Measurements from ENCODE around the gene C1QTNF8.

The C1QTNF8 gene

GRCh38 chr16:1133271-1133670 is 37.2 kb upstream of the C1QTNF8 start:
- TF ChIP-seq PPARA (CRISPR knock-in tag; IDR thresholded peaks at IDR 0.05; ENCODE audit: borderline replicate concordance) (no peak), SNAI2 (CRISPR knock-in tag; IDR thresholded peaks at IDR 0.05) (no peak), ZNF8 (CRISPR knock-in tag; IDR thresholded peaks at IDR 0.05) (no peak)

GRCh38 chr16:1132431-1132830 is 36.4 kb upstream of the C1QTNF8 start:
- no peak for TF ChIP-seq ZFP3 (CRISPR knock-in tag; IDR thresholded peaks at IDR 0.05)
- TF ChIP-seq CSDC2 (CRISPR knock-in tag; IDR thresholded peaks at IDR 0.05) = no peak
- no peak for TF ChIP-seq CSRNP3 (CRISPR knock-in tag; IDR thresholded peaks at IDR 0.05)
- no peak for TF ChIP-seq PPARA (CRISPR knock-in tag; IDR thresholded peaks at IDR 0.05; ENCODE audit: borderline replicate concordance)
- no peak for TF ChIP-seq ZNF565 (CRISPR knock-in tag; conservative IDR thresholded peaks at IDR 0.05; ENCODE audit: low read depth)
- no peak for TF ChIP-seq TOX (CRISPR knock-in tag; IDR thresholded peaks at IDR 0.05; ENCODE audit: borderline replicate concordance)
- TF ChIP-seq, protein P1, sequence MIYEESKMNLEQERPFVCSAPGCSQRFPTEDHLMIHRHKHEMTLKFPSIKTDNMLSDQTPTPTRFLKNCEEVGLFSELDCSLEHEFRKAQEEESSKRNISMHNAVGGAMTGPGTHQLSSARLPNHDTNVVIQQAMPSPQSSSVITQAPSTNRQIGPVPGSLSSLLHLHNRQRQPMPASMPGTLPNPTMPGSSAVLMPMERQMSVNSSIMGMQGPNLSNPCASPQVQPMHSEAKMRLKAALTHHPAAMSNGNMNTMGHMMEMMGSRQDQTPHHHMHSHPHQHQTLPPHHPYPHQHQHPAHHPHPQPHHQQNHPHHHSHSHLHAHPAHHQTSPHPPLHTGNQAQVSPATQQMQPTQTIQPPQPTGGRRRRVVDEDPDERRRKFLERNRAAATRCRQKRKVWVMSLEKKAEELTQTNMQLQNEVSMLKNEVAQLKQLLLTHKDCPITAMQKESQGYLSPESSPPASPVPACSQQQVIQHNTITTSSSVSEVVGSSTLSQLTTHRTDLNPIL (CRISPR knock-in tag; IDR thresholded peaks at IDR 0.05; ENCODE audit: low read depth) = no peak
- no peak for TF ChIP-seq GLIS3 (CRISPR knock-in tag; IDR thresholded peaks at IDR 0.05)
- TF ChIP-seq ZC3H10 (CRISPR knock-in tag; IDR thresholded peaks at IDR 0.05) = no peak
- TF ChIP-seq TSHZ2 (CRISPR knock-in tag; IDR thresholded peaks at IDR 0.05) = no peak
- no peak for TF ChIP-seq ESRRG (CRISPR knock-in tag; IDR thresholded peaks at IDR 0.05)
- TF ChIP-seq RARB (CRISPR knock-in tag; IDR thresholded peaks at IDR 0.05) = no peak
- no peak for TF ChIP-seq ZFP30 (CRISPR knock-in tag; IDR thresholded peaks at IDR 0.05)
- no peak for ATAC-seq

More at GRCh38 chr16:1133271-1133670, 37.2 kb upstream of the C1QTNF8 start:
- ATAC-seq = no peak

DNA sequence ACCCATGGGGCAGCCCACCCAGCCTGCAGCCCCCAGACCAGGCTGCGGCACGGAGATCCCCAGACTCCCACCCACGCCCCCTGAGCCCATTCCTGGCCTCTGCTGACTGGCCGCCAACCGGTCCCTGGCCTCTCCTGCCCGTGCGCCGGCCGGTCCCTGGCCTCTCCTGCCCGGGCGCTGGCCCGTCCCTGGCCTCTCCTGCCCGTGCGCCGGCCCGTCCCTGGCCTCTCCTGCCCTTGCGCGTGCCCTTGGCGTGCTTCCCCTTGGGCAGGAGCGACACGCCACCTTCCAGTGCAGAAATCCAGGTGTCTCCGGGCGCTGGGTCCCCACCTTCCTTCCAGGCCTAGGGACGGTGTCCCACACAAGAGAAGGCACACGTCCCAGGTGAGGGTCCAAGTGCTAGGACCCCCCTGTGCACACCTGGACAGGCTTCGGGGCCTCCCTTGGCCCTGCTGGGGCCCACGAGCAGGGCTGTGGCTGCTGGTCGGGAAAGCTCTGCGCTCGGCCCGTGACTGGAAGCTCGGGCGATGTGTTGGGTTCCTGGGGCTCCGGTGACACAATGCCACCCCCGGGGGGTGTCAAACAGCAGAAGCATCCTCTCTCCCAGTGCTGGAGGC is 35.4 kb upstream of the C1QTNF8 start:
- TF ChIP-seq OSR1 (CRISPR knock-in tag; IDR thresholded peaks at IDR 0.05) (no peak), ZNF8 (CRISPR knock-in tag; IDR thresholded peaks at IDR 0.05) (no peak), RARB (CRISPR knock-in tag; IDR thresholded peaks at IDR 0.05) (no peak), TSHZ2 (CRISPR knock-in tag; IDR thresholded peaks at IDR 0.05) (no peak), CSDC2 (CRISPR knock-in tag; IDR thresholded peaks at IDR 0.05) (no peak), PATZ1 (CRISPR knock-in tag; IDR thresholded peaks at IDR 0.05; ENCODE audit: borderline replicate concordance) (no peak), ZNF70 (CRISPR knock-in tag; IDR thresholded peaks at IDR 0.05) (no peak), TCF4 (CRISPR knock-in tag; IDR thresholded peaks at IDR 0.05; ENCODE audit: borderline replicate concordance) (no peak), ZC3H10 (CRISPR knock-in tag; IDR thresholded peaks at IDR 0.05) (no peak), ZNF565 (CRISPR knock-in tag; conservative IDR thresholded peaks at IDR 0.05; ENCODE audit: low read depth) (no peak), GLIS3 (CRISPR knock-in tag; IDR thresholded peaks at IDR 0.05) (no peak), PPARA (CRISPR knock-in tag; IDR thresholded peaks at IDR 0.05; ENCODE audit: borderline replicate concordance) (no peak), BACH2 (CRISPR knock-in tag; IDR thresholded peaks at IDR 0.05; ENCODE audit: borderline replicate concordance) (no peak)
- TF ChIP-seq, protein P1 (CRISPR knock-in tag; IDR thresholded peaks at IDR 0.05; ENCODE audit: low read depth) = no peak
- TF ChIP-seq, protein P2, sequence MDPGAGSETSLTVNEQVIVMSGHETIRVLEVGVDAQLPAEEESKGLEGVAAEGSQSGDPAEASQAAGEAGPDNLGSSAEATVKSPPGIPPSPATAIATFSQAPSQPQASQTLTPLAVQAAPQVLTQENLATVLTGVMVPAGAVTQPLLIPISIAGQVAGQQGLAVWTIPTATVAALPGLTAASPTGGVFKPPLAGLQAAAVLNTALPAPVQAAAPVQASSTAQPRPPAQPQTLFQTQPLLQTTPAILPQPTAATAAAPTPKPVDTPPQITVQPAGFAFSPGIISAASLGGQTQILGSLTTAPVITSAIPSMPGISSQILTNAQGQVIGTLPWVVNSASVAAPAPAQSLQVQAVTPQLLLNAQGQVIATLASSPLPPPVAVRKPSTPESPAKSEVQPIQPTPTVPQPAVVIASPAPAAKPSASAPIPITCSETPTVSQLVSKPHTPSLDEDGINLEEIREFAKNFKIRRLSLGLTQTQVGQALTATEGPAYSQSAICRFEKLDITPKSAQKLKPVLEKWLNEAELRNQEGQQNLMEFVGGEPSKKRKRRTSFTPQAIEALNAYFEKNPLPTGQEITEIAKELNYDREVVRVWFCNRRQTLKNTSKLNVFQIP (CRISPR knock-in tag; IDR thresholded peaks at IDR 0.05; ENCODE audit: borderline replicate concordance, low read depth) = no peak
- ATAC-seq = no peak

Data from SK-N-SH treated with all-trans-retinoic acid at 6 μM for 48 hours (cell line).